MM.1S (cell line): Measurements from ENCODE around the gene SSBP3.

Experiments
- CTCF ChIP-seq: fragments of 300-600 bp; sonication (generic); IDR thresholded peaks from 2 replicates; pipeline ENCODE4 v1.5.1; 2016; ENCODE audit warnings: antibody characterized with exemption, low read length, mixed read lengths
- EZH2 ChIP-seq: fragments of 300-600 bp; sonication (generic); optimal IDR thresholded peaks from 2 replicates; pipeline ENCODE3; 2017; ENCODE audit warnings: low read depth, mild to moderate bottlenecking, antibody characterized with exemption, low read length, mixed read lengths
- EZH2phosphoT487 ChIP-seq: fragments of 300-600 bp; sonication (generic); IDR thresholded peaks from 2 replicates; pipeline ENCODE4 v1.6.1; 2018; ENCODE audit warnings: antibody characterized with exemption, low read length

GRCh38 chr1:54390655-54391054 is 15.5 kb downstream of the SSBP3 start:
- TF ChIP-seq CTCF (no peak), EZH2 (no peak), EZH2phosphoT487 (no peak)
